22Rv1 (cell line): ENCODE measurements around the gene B4GALNT3.

Experiments used
- ZFX ChIP-seq: fragments of 450-650 bp; IDR thresholded peaks from 2 replicates; pipeline ENCODE4 v1.6.1; 2017; ENCODE audit warnings: antibody characterized with exemption, borderline replicate concordance
- TF ChIP-seq, protein P1 (sequence below): fragments of 450-650 bp; IDR thresholded peaks from 2 replicates; pipeline ENCODE4 v1.5.1; 2017; ENCODE audit warnings: mild to moderate bottlenecking

DNA sequence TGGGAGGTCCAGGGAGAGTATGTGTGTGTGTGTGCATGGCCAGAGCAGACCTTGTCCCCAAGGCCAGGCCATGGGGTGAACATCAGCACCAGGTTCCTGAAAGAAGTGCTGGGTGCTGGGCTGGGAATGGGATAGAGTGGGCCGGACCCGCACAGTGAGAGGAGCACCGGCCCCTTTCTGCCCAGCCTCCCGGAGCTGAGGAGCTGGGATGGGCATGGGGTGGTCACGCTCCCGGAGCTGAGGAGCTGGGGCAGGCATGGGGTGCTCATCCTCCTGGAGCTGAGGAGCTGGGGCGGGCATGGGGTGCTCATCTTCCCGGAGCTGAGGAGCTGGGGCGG is 83.3 kb downstream of the B4GALNT3 start:
- TF ChIP-seq, protein P1, sequence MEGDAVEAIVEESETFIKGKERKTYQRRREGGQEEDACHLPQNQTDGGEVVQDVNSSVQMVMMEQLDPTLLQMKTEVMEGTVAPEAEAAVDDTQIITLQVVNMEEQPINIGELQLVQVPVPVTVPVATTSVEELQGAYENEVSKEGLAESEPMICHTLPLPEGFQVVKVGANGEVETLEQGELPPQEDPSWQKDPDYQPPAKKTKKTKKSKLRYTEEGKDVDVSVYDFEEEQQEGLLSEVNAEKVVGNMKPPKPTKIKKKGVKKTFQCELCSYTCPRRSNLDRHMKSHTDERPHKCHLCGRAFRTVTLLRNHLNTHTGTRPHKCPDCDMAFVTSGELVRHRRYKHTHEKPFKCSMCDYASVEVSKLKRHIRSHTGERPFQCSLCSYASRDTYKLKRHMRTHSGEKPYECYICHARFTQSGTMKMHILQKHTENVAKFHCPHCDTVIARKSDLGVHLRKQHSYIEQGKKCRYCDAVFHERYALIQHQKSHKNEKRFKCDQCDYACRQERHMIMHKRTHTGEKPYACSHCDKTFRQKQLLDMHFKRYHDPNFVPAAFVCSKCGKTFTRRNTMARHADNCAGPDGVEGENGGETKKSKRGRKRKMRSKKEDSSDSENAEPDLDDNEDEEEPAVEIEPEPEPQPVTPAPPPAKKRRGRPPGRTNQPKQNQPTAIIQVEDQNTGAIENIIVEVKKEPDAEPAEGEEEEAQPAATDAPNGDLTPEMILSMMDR, result no peak
- TF ChIP-seq ZFX, result no peak
